ENCODE results near the gene RASL10A.
"Not testable (repeated sequence)": the region's sequence is repeated elsewhere in the genome, so short reads cannot be mapped to it uniquely, and the experiment has no call there.

The RASL10A gene

DNA sequence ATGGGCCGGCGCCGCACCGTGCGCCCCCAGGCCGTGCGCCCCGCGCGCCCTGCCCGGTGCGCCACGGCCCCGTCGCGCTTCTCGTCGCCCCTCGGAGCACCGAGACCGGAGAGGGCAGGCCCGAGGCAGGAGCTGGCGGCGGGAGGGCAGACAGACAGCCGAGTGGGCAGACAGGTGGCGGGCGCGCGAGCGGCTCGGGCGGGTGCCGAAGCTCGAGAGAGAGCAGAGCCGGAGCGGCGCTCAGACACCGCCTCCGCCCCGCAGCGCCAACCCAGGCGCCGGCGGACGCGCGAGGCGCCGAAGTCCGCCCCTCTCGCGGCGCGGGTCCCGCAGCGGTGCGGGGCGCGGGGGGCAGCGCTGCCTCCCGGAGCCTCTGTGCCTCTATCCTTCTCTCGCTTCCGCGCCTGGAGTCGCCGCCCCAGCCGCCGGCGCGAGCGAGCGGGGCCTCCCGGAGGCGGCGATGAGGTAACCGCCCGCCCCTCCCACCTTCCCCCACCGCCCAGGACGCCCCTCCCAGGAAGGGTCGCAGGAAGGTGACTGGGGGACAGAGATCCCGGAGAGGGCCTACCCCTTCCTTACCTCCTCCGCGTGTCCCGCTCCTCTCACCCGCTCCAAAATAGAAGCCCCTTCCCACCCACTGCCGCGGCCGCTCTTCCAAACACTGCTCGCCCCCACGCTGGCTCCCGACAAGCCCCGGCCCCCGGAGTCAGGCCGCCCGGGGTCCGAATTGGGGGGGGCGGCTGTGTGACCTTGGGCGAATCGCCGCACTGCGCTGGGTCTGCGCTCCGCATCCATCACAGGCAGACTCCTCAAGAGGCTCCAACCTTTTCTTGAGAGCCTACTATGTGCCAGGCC lies at the start of gene RASL10A:
TSS of gene RASL10A (minus strand) at position 412 of the 855 bp plus-strand sequence. CDS start 451 bp downstream, outside the sequence.
- DNase-seq: no peak

- no peak for DNase-seq
Observed at GRCh38 chr22:29359469-29359868, 44.0 kb upstream of the RASL10A start.

DNA sequence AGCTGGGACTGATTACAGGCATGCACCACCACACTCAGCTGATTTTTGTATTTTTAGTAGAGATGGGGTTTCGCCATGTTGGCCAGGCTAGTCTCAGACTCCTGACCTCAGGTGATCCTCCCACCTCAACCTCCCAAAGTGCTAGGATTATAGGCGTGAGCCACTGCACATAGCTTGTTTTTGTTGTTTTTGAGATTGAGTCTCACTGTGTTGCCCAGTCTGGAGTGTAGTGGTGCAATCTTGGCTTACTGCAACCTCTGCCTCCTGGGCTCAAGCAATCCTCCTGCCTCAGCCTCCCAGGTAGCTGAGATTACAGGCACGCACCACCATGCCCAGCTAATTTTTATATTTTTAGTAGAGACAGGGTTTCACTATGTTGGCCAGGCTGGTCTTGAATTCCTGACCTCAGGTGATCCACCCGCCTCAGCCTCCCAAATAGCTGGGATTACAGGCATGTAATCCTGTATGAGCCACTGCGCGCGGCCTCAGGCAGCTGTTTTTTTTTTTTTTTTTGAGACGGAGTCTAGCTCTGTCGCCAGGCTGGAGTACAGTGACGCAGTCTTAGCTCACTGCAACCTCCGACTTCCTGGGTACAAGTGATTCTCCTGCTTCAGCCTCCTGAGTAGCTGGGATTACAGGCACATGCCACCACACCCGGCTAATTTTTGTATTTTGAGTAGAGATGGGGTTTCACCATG lies 41.8 kb upstream of the RASL10A start:
- not testable (repeated sequence) for DNase-seq

GRCh38 chr22:29353860-29354259 lies 38.4 kb upstream of the RASL10A start:
- no peak for DNase-seq

- DNase-seq: no peak
Observed at GRCh38 chr22:29353286-29353685, 37.8 kb upstream of the RASL10A start.

DNA sequence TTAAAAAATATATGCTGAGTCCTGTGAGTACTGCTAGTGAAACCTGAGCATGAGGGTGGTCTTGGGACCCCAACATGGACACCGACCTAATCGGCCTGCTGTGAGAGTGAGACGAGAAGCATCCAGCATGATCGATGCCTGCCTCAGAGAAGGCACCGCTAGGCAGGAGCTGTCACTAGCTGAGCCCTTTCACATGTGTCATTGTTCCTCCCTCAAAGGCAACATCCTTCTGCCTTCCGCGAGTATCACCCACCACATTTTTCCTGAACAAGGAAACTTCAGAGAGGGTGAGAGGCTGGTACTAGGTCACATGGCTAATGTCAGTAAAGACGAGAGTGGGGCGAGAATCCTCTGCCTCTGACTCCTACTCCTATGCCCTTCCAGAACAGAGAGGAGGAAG lies 37.3 kb upstream of the RASL10A start:
- no peak for DNase-seq

DNA sequence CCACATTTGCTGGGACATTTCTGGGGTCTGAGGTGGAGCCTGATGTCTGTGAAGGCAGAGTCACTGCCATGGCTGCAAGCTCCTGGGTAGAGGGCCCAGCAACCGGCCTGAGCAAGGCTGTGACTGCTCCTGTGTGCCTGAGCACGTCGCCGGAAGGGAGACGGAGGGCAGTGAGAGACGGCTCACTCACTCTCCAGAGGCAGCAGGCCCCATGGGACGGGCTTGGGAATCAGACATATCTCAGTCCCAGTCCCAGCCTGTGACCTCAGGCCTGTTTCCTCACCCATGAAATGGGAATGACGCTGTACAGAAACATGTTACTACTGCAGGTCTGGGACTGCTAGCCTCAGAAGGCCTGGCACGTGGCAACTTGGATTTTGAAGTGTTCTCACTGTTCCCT lies 36.4 kb upstream of the RASL10A start:
- DNase-seq: no peak

GRCh38 chr22:29351042-29351441 lies 35.5 kb upstream of the RASL10A start:
- DNase-seq: no peak

DNA sequence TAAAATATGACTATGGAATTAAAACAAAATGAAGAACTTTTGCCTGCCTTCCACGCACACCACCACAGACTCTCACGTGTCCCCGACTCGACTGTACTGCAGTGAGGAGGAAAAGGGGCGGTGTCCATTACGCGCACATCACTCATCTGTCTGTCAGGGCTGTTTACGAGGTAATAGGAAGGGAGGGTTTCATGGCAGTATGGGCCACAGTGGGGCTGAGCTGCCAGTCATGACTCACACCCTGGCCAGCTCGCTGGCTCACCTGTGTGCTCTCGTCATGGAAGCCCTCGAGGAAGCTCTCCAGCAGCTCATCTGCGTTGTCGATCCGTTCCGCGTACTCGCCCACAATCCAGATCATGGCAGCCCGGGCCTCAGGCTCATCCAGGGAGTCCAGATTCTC lies 33.5 kb upstream of the RASL10A start:
- no peak for DNase-seq

- no peak for DNase-seq
Observed at GRCh38 chr22:29348041-29348440, 32.5 kb upstream of the RASL10A start.

DNA sequence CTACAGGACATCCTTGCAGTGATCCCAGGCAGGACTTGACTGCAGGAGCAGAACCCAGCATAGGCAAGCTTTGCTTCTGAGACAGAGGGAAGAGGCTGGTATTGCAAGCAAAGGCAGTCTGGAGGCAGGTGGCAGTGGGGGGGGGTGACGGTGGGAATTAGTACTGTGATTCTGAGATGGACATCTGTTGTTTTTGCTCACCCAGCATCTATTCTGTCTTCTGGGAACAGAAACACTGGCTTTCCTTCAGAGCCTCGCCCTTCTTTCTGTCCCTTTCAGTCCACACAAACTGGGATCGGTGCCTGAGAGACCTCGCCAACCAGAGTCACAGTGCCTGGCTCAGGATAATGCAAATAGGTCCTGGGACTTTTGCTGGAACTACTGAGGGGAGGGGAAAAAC lies 31.2 kb upstream of the RASL10A start:
- no peak for DNase-seq

- no peak for DNase-seq
Observed at GRCh38 chr22:29345932-29346331, 30.4 kb upstream of the RASL10A start.

DNA sequence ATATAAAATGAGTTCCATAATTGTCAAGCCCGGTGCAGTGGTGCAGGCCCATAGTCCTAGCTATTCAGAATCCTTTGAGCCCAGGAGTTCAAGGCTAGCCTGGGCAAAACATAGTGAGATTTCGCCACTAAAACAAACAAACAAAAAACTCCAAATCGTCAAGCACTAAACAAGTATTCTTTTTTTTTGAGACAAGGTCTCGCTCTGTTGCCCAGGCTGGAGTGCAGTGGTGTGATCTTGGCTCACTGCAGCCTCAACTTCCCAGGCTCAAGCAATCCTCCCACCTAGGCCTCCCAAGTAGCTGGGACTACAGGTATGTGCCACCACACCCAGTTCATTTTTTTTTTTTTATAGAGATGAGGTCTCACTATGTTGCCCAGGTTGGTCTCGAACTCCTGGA lies 29.4 kb upstream of the RASL10A start:
- not testable (repeated sequence) for DNase-seq

GRCh38 chr22:29344137-29344536 lies 28.6 kb upstream of the RASL10A start:
- no peak for DNase-seq

DNA sequence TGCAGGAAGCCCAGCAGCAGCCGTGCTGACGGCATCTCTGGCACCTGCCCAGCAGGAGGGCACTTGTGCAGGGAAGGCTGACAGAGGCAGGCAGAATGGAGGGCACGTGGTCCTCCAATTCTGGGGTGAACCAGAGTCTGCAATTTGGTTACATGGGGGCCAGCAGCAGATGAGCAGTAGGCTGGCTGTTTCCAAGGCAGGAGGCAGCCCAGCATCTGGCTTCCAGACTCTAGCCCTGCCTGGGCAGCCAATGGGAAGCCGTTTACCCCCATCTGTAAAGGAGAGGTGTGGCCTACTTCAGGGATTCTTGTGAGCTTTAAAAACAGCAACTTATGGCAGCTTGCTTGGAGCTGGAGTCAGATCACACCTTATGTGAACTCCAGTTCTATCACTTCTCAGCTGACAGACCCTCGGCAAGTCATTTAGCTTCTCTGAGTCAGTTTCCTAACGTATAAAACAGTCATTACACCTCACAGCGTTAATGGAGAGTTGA lies 27.9 kb upstream of the RASL10A start:
- no peak for DNase-seq

GRCh38 chr22:29342577-29343312 lies 27.2 kb upstream of the RASL10A start:
- DNase-seq: no peak

DNA sequence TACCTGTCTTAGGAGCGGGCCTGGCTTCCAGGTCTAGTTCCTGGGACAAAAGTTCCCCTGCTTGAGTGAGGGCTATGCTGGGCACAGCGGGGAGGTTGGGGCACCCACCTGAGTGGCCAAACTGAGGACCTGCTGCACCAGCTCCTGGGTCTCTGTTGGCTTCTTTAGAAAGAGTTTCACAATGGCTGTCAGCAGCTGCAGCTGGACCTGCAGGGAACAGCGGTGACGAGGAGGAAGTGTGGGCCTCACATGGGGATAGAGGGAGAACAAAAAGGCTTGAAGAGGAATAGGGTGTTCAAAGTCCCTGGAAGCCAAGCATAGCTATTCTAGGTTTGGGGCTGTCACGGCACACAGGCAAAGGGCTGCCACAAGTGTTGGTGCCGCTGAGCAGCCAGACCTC lies 26.7 kb upstream of the RASL10A start:
- DNase-seq: no peak

- DNase-seq: no peak
Observed at GRCh38 chr22:29341849-29342127, 26.3 kb upstream of the RASL10A start.

DNA sequence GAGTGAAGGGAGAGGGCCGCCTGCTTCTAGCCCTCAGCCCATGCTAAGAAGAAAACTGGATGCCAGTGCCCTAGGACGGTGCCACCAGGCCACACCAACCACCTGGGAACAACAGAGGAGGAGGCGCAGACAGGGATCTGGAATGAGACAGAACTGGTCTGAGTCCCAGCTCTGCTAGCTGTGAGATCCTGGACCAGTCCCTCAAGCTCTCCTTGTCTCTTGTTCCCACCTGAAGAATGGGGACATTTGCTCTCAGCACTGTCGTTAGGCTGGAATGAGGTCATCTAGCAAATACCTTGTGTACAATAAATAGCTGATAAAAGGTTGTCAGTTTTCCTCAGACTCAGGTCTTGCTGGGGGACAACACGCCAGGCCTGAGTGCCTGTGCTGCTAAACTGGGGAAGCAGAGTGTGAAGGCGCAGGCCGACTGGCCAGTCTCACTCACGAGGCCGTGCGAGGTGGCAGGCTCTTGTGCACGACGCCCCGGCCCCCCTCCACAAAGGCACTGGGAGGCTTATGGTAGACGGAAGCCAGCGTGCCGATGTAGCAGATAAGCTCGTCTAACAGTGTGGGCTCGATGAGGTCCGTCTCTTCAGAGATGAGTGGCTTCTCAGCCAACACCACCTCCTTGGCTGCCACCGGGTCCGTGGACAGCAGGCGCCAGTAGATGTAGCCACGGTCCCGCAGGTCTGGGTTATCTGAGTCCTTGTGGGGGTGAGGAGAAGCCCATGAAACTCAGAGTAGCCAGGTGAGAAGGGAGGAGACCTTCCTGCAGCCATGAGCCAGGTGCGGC lies 25.8 kb upstream of the RASL10A start:
- no peak for DNase-seq

- no peak for DNase-seq
Observed at GRCh38 chr22:29340566-29340965, 25.1 kb upstream of the RASL10A start.

GRCh38 chr22:29339381-29340235 lies 24.1 kb upstream of the RASL10A start:
- DNase-seq: no peak

DNA sequence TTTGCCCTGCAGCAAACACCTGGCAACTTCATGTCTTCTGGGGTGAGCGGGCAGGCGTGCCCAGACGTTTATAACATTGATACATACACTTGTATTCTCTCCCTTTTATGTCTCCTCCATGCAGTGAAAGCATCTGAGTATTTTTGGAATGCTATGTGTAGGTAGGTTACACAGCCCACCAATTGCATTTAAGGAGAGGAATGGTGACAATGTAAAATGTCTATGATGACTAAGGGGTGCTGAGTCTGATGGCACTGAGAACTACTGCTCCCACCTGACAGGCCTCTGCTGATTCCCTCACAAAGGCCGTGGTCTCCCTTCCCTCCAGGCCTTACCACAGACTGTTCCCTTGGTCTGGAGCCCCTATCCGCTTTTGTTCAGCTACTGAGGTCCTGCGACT lies 22.9 kb upstream of the RASL10A start:
- DNase-seq: no peak
